Neuronal stem cell (in vitro differentiated cells): ENCODE data around the gene CELSR3.
A peak's percentile ranks its signal among the peaks of the same experiment; 100 is the strongest.

Source experiments
- DNase-seq: peaks from one replicate; pipeline ENCODE4 v3.0.0-alpha.2; 2013; ENCODE audit warnings: low spot score
- H2AFZ ChIP-seq: one replicate; pipeline ENCODE4 v1.6.1; 2013; ENCODE audit warnings: mild to moderate bottlenecking, low read length, inconsistent platforms
- H2AK5ac ChIP-seq: 2 replicates; pipeline ENCODE4 v1.6.1; 2013; ENCODE audit warnings: low read depth, mild to moderate bottlenecking, inconsistent platforms, low read length, moderate library complexity, mixed read lengths
- H2BK120ac ChIP-seq: 2 replicates; pipeline ENCODE4 v1.6.1; 2013; ENCODE audit warnings: low read depth, mild to moderate bottlenecking, inconsistent platforms, low read length, moderate library complexity, mixed read lengths
- H2BK12ac ChIP-seq: one replicate; pipeline ENCODE4 v1.6.1; 2013; ENCODE audit warnings: low read length, inconsistent platforms
- H2BK15ac ChIP-seq: 2 replicates; pipeline ENCODE4 v1.6.1; 2013; ENCODE audit warnings: mild to moderate bottlenecking, low read length, inconsistent platforms, mixed read lengths
- H2BK5ac ChIP-seq: one replicate; pipeline ENCODE4 v1.6.1; 2013; ENCODE audit warnings: inconsistent platforms, mild to moderate bottlenecking, low read length, moderate library complexity
- H3K14ac ChIP-seq: one replicate; pipeline ENCODE4 v1.6.1; 2013; ENCODE audit warnings: low read length, inconsistent platforms
- H3K18ac ChIP-seq: 2 replicates; pipeline ENCODE4 v1.6.1; 2013; ENCODE audit warnings: low read length, inconsistent platforms
- H3K23ac ChIP-seq: 2 replicates; pipeline ENCODE4 v1.6.1; 2013; ENCODE audit warnings: low read depth, mild to moderate bottlenecking, mixed read lengths, low read length, inconsistent platforms; ENCODE audit not compliant: poor library complexity
- H3K27ac ChIP-seq: replicated peaks from 3 replicates; pipeline ENCODE4 v1.5.1; 2013; ENCODE audit warnings: low read length, inconsistent platforms
- H3K27me3 ChIP-seq, 3 experiments: 2 replicates each; pipeline ENCODE4 v1.6.1; 2013; ENCODE audit warnings: low read length in 3 of 3, mild to moderate bottlenecking in 2 of 3, inconsistent platforms in 1 of 3, low read depth in 1 of 3, mixed read lengths in 1 of 3, moderate library complexity in 1 of 3; ENCODE audit not compliant: control insufficient read depth in 3 of 3, insufficient read depth in 3 of 3
- H3K36me3 ChIP-seq, 2 donors: replicated peaks in 1 of 2; 2 replicates each; pipeline ENCODE4 v1.6.1; 2013; ENCODE audit warnings: low read length in 2 of 2; ENCODE audit not compliant: control insufficient read depth in 2 of 2, insufficient read depth in 2 of 2
- H3K4ac ChIP-seq: 2 replicates; pipeline ENCODE4 v1.6.1; 2013; ENCODE audit warnings: inconsistent platforms, mild to moderate bottlenecking, low read length, moderate library complexity
- H3K4me1 ChIP-seq, 2 donors: 1 replicate in 1 of 2; 2 replicates in 1 of 2; pipeline ENCODE4 v1.6.1; 2013; ENCODE audit warnings: low read length in 2 of 2, low read depth in 1 of 2; ENCODE audit not compliant: control insufficient read depth in 2 of 2, insufficient read depth in 1 of 2
- H3K4me2 ChIP-seq: one replicate; pipeline ENCODE4 v1.6.1; 2013; ENCODE audit warnings: mild to moderate bottlenecking, low read length, inconsistent platforms; ENCODE audit not compliant: insufficient read depth, poor library complexity, severe bottlenecking
- H3K4me3 ChIP-seq, 2 donors: 2 replicates each; pipeline ENCODE4 v1.5.1; 2013; ENCODE audit warnings: low read length in 2 of 2, mild to moderate bottlenecking in 2 of 2, inconsistent platforms in 1 of 2, moderate library complexity in 1 of 2
- H3K79me1 ChIP-seq: one replicate; pipeline ENCODE4 v1.6.1; 2013; ENCODE audit warnings: low read depth, mild to moderate bottlenecking, inconsistent platforms, low read length, moderate library complexity
- H3K9ac ChIP-seq: one replicate; pipeline ENCODE4 v1.6.1; 2013; ENCODE audit warnings: mild to moderate bottlenecking, low read depth, low read length, inconsistent platforms; ENCODE audit not compliant: poor library complexity
- H3K9me3 ChIP-seq, 2 donors: replicated peaks in 1 of 2; 2 replicates each; pipeline versions ENCODE3 to v1.6.1; 2013; ENCODE audit warnings: low read length in 2 of 2, mild to moderate bottlenecking in 2 of 2, inconsistent platforms in 1 of 2, low read depth in 1 of 2, mixed read lengths in 1 of 2, moderate library complexity in 1 of 2; ENCODE audit not compliant: control insufficient read depth in 2 of 2, insufficient read depth in 1 of 2
- H4K8ac ChIP-seq: one replicate; pipeline ENCODE4 v1.6.1; 2013; ENCODE audit warnings: low read depth, mild to moderate bottlenecking, inconsistent platforms, low read length, moderate library complexity
- H4K91ac ChIP-seq: one replicate; pipeline ENCODE4 v1.6.1; 2013; ENCODE audit warnings: low read length, low read depth, mild to moderate bottlenecking, inconsistent platforms; ENCODE audit not compliant: poor library complexity
- whole genome bisulfite sequencing, 2 donors: extraction: QIAGEN DNeasy Blood & Tissue Kit; methylation state at CpG; one replicate each; pipeline ENCODE4 v1.1.7; 2013; ENCODE audit warnings: missing lambda C conversion rate in 2 of 2, mixed read lengths in 1 of 2; ENCODE audit not compliant: insufficient read length in 2 of 2, insufficient replicate concordance in 1 of 2; ENCODE audit errors: extremely low coverage in 2 of 2; 5-methylcytosine and 5-hydroxymethylcytosine counted together

The CELSR3 gene

DNA sequence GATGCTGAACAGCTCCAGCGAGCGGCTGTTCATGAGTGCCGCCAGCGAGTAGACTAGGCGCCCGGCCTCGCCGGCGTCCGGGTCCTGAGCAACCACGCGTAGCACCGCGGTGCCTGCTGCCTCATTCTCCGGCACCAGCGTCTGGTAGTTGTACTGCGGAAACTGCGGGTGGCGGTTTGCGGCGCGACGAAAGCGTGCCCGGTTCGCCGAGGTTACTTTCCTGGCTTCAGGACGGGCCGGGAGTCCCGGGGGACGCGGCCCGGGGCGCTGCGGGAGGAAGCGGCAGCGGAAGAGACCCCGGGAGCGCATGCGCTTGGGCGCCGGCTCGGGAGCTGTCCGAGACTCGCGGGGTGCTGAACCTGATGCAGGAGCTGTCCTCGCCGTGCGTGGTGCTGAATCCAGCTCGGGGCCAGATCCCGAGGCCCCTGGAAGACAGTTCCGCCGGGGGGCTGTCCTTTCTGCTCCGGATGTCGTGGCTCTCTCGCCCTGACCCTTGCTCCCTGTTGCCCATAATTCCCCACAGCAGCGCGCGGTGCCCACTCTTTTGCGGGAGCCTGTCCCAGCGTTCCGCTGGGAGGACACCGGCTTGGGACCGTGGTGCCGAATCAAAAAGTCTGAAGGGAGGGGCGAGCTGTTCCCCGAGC lies 1.1 kb downstream of the CELSR3 start:
- peaks cover 6 to 24% of the 10 kb centered on the region in 2 donors for H3K9me3 ChIP-seq
- peak overlapping the region; percentile 78 for H3K9ac ChIP-seq
- no peak overlapping the region for H4K91ac ChIP-seq
- no peak overlapping the region for H3K4ac ChIP-seq
- peaks cover 5 to 9% of the 10 kb centered on the region in 2 donors for H3K4me1 ChIP-seq
- peak overlapping the region; percentile 79 for H3K4me3 ChIP-seq
- peaks cover 1% of the 10 kb centered on the region for H3K79me1 ChIP-seq
- H3K36me3 ChIP-seq, result peaks cover 32 to 66% of the 10 kb centered on the region in 2 donors
- H2BK12ac ChIP-seq, result no peak overlapping the region
- H3K27me3 ChIP-seq, result no peaks in the 10 kb centered on the region
- no peak overlapping the region for H2BK5ac ChIP-seq
- H4K8ac ChIP-seq, result no peak overlapping the region
- H2BK120ac ChIP-seq, result peak overlapping the region; percentile 56
- peak overlapping the region; percentile 34 for H3K23ac ChIP-seq
- H2BK15ac ChIP-seq, result no peak overlapping the region
- no peak overlapping the region for H3K14ac ChIP-seq
- WGBS, 2 donors, result no CpG with 5 or more reads among the region's 67 CpGs
- H2AK5ac ChIP-seq, result no peak overlapping the region
- H3K27ac ChIP-seq, result no peak overlapping the region
- H3K18ac ChIP-seq, result peak overlapping the region; percentile 13
- H2AFZ ChIP-seq, result no peak overlapping the region
- H3K4me2 ChIP-seq, result peak overlapping the region; percentile 94
- peak; percentile 86 for DNase-seq

DNA sequence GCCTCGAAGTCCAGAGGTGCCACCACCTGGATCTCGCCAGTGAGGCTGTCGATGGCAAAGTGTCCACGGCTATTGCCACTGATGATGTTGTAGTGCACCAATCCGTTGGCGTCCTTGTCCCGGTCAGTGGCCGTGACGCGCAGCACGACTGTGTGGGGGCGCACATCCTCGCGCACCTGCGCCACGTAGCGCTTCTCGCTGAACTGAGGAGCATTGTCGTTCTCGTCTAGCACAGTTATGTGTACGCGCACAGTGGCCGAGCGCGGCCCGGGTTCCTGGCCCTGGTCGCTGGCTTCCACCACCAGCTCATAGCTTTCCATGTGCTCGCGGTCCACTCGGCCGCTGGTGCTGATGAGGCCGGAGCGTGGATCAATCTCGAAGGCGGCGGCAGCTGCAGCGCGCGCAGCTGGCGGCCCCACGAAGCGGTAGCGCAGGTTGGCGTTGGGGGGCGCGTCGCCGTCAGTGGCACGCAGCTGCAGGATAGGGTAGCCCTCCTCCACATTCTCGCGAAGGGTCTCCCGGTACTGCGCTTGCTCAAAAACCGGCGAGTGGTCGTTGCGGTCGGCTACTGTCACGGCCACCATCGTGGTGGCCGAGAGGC lies 1.8 kb downstream of the CELSR3 start:
- Histone ChIP-seq H3K4me1 (peaks cover 5 to 12% of the 10 kb centered on the region in 2 donors), H3K27me3 (no peaks in the 10 kb centered on the region), H4K8ac (peak overlapping the region; percentile 7), H3K9ac (peak overlapping the region; percentile 24), H2BK12ac (no peak overlapping the region), H2BK5ac (no peak overlapping the region), H3K23ac (peak overlapping the region; percentile 6), H2AFZ (no peak overlapping the region), H2BK15ac (no peak overlapping the region), H3K4me2 (no peak overlapping the region), H2AK5ac (no peak overlapping the region), H3K36me3 (peaks cover 32 to 62% of the 10 kb centered on the region in 2 donors), H3K27ac (no peak overlapping the region), H2BK120ac (peak overlapping the region; percentile 56), H3K4ac (no peak overlapping the region), H3K4me3 (peak overlapping the region in 1 of 2 donors; percentile 41), H3K14ac (no peak overlapping the region), H3K18ac (no peak overlapping the region), H4K91ac (no peak overlapping the region), H3K9me3 (peaks cover 6 to 24% of the 10 kb centered on the region in 2 donors), H3K79me1 (peaks cover 1% of the 10 kb centered on the region)
- DNase-seq, result no peak
- WGBS, 2 donors, result no CpG with 5 or more reads among the region's 61 CpGs

DNA sequence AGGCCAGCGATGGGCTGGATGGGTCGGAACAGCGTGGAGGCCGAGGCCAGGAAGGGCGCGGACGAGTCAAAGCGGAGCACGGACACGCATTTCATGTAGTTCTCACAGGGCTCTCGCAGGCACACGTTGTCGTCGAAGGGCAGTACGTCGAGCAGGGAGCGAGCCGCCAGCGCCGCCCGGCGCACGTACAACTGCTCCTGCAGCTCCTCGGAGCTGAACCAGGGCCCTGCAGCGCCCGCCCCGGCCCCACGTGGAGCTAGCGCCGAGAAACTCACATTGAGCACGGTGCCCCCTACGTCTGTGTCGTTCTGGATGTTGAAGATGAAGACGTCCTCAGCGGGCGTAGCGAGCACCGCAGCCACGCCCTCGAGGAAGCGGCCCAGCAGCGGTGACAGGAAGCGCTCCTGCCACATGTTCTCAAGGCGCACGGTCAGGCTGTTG lies 5.8 kb downstream of the CELSR3 start:
- peak overlapping the region; percentile 91 for H3K9ac ChIP-seq
- H3K79me1 ChIP-seq, result peaks cover 7% of the 10 kb centered on the region
- H2AFZ ChIP-seq, result no peak overlapping the region
- peak overlapping the region; percentile 96 for H3K18ac ChIP-seq
- peak overlapping the region; percentile 68 for H3K27ac ChIP-seq
- H3K4me2 ChIP-seq, result peak overlapping the region; percentile 42
- H4K91ac ChIP-seq, result peak overlapping the region; percentile 70
- no peak overlapping the region for H3K4me3 ChIP-seq
- H3K23ac ChIP-seq, result peak overlapping the region; percentile 82
- H2BK120ac ChIP-seq, result peak overlapping the region; percentile 56
- no peaks in the 10 kb centered on the region for H3K27me3 ChIP-seq
- H4K8ac ChIP-seq, result peak overlapping the region; percentile 96
- peak overlapping the region; percentile 17 for H2BK5ac ChIP-seq
- peak overlapping the region; percentile 93 for H2BK12ac ChIP-seq
- H3K36me3 ChIP-seq, result peaks cover 39 to 89% of the 10 kb centered on the region in 2 donors
- DNase-seq, result no peak
- peak overlapping the region; percentile 99 for H2BK15ac ChIP-seq
- H3K14ac ChIP-seq, result peak overlapping the region; percentile 76
- H2AK5ac ChIP-seq, result peak overlapping the region; percentile 98
- H3K4ac ChIP-seq, result peak overlapping the region; percentile 45
- WGBS, 2 donors, result no CpG with 5 or more reads among the region's 45 CpGs
- peaks cover 2 to 12% of the 10 kb centered on the region in 2 donors for H3K4me1 ChIP-seq
- H3K9me3 ChIP-seq, result peaks cover 6 to 24% of the 10 kb centered on the region in 2 donors
